GM10266 (cell line): ENCODE results near the gene OR2G2.

ENCODE experiments used
- DNase-seq: peaks from one replicate; pipeline ENCODE4 v3.0.0; 2012; ENCODE audit errors: extremely low spot score
- TF ChIP-seq, protein P1 (sequence below): IDR thresholded peaks from 2 replicates; pipeline ENCODE4 v1.5.1; 2012; ENCODE audit warnings: mild to moderate bottlenecking, low read depth; ENCODE audit not compliant: control insufficient read depth, insufficient read depth; ENCODE audit errors: missing control alignments

Gene OR2G2

DNA sequence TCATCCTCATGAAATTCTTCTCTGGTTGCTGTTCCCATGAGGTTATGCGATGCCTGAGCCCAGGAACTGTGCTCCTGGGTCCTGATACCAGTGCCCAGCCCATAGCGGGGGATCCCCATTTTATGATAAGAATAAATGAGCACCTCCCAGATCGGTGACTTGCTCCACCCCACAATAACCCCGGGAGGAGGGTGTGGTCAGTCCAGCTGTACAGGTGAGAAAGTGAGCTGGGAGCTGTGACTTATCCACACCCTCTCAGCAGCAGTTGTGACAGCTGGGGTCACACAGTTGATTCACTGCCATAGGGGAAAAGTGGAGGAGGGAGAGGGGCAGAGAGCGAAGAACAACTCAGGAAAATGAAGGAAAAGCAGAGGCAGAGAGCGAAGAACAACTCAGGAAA is 50.6 kb downstream of the OR2G2 start:
- no peak for DNase-seq
- TF ChIP-seq, protein P1, sequence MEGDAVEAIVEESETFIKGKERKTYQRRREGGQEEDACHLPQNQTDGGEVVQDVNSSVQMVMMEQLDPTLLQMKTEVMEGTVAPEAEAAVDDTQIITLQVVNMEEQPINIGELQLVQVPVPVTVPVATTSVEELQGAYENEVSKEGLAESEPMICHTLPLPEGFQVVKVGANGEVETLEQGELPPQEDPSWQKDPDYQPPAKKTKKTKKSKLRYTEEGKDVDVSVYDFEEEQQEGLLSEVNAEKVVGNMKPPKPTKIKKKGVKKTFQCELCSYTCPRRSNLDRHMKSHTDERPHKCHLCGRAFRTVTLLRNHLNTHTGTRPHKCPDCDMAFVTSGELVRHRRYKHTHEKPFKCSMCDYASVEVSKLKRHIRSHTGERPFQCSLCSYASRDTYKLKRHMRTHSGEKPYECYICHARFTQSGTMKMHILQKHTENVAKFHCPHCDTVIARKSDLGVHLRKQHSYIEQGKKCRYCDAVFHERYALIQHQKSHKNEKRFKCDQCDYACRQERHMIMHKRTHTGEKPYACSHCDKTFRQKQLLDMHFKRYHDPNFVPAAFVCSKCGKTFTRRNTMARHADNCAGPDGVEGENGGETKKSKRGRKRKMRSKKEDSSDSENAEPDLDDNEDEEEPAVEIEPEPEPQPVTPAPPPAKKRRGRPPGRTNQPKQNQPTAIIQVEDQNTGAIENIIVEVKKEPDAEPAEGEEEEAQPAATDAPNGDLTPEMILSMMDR, result no peak
